Measurements from ENCODE around the gene PKHD1. TPM values are rescaled to one million over a fixed set of nuclear protein-coding genes. Genes with fewer than 3 reads are reported as not detected.

PKHD1 gene
- total RNA-seq, 1 donor from 2014 or later, result 1.6 TPM

GRCh38 chr6:51901766-51902764 is 185.3 kb downstream of the PKHD1 start:
- Histone ChIP-seq H3K36me3 (ENCODE audit: control insufficient read depth, insufficient read depth, low read length) (no peaks in the 10 kb centered on the region), H3K27me3 (ENCODE audit: control insufficient read depth, insufficient read depth, low read length) (no peaks in the 10 kb centered on the region), H3K4me3 (ENCODE audit: low read depth, low read length) (no peak overlapping the region)
- DNase-seq (ENCODE audit: low read depth), result no peak
- no peak for TF ChIP-seq CTCF (IDR thresholded peaks at IDR 0.05; ENCODE audit: insufficient read depth, low read length, poor library complexity, severe bottlenecking)

- DNase-seq (ENCODE audit: low read depth), result peak; percentile 54
- H3K36me3 ChIP-seq (ENCODE audit: control insufficient read depth, insufficient read depth, low read length), result no peaks in the 10 kb centered on the region
- no peak for TF ChIP-seq CTCF (IDR thresholded peaks at IDR 0.05; ENCODE audit: insufficient read depth, low read length, poor library complexity, severe bottlenecking)
- no peaks in the 10 kb centered on the region for H3K27me3 ChIP-seq (ENCODE audit: control insufficient read depth, insufficient read depth, low read length)
- no peak overlapping the region for H3K4me3 ChIP-seq (ENCODE audit: low read depth, low read length)
Measured at GRCh38 chr6:51893366-51893765, 194.0 kb downstream of the PKHD1 start.

DNA sequence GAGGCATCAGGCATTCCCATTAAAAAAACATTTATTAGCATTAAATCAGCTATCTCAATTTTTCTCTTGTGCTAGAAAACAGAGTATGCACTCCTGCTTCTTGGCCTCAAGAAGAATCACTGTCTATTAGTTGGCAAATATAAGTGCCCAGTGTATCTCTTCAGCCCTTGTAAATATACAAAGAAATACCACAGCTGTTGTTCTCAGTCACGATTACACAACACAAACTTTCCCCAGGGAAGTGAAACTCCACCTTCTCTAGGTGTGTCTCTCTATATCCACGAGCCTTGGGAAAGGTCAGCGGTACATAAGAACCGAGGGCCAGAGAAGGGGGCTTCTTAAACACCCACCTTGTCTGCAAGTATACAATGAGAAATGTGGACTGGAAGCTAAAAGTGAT is 194.7 kb downstream of the PKHD1 start:
- no peak for TF ChIP-seq CTCF (IDR thresholded peaks at IDR 0.05; ENCODE audit: insufficient read depth, low read length, poor library complexity, severe bottlenecking)
- Histone ChIP-seq H3K27me3 (ENCODE audit: control insufficient read depth, insufficient read depth, low read length) (no peaks in the 10 kb centered on the region), H3K36me3 (ENCODE audit: control insufficient read depth, insufficient read depth, low read length) (no peaks in the 10 kb centered on the region), H3K4me3 (ENCODE audit: low read depth, low read length) (no peak overlapping the region)
- no peak for DNase-seq (ENCODE audit: low read depth)

- no peak for TF ChIP-seq CTCF (IDR thresholded peaks at IDR 0.05; ENCODE audit: insufficient read depth, low read length, poor library complexity, severe bottlenecking)
- H3K36me3 ChIP-seq (ENCODE audit: control insufficient read depth, insufficient read depth, low read length), result no peaks in the 10 kb centered on the region
Measured at GRCh38 chr6:51892339-51892738, 195.1 kb downstream of the PKHD1 start.

DNA sequence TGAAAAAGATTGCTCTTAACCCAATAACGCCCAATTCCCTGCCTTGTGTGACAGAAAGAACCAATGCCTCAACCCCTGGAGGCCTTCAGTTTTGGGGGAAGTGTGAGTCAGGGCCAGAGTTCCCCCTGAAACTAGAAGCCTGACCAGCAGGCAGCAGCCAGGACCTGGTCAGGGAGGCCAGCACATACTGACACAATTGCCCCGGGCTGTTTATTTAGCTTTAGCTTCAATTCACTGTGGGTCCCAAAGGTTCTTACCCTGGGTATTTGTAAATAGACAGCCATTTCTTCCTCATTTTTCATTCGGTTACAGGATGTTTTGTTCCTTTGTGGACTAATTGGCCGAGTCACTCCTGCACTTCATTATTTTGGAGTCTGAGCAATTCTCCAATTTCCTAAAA is 195.6 kb downstream of the PKHD1 start:
- TF ChIP-seq CTCF (IDR thresholded peaks at IDR 0.05; ENCODE audit: insufficient read depth, low read length, poor library complexity, severe bottlenecking), result no peak
- Histone ChIP-seq H3K27me3 (ENCODE audit: control insufficient read depth, insufficient read depth, low read length) (no peaks in the 10 kb centered on the region), H3K4me3 (ENCODE audit: low read depth, low read length) (no peak overlapping the region), H3K36me3 (ENCODE audit: control insufficient read depth, insufficient read depth, low read length) (no peaks in the 10 kb centered on the region)
- DNase-seq (ENCODE audit: low read depth), result no peak

More at GRCh38 chr6:51892339-51892738, 195.1 kb downstream of the PKHD1 start:
- no peaks in the 10 kb centered on the region for H3K27me3 ChIP-seq (ENCODE audit: control insufficient read depth, insufficient read depth, low read length)
- no peak overlapping the region for H3K4me3 ChIP-seq (ENCODE audit: low read depth, low read length)
- no peak for DNase-seq (ENCODE audit: low read depth)
